SK-N-SH treated with all-trans-retinoic acid at 6 μM for 48 hours (cell line): Measurements from ENCODE around the gene EHBP1.

Experiments used
- ATAC-seq: fragments of 200-7000 bp; cut with Tn5 transposase; 3 replicates; pipeline ENCODE4 v1.9.1; 2020; ENCODE audit warnings: mild to moderate bottlenecking, moderate library complexity
- ARNTL ChIP-seq: fragments of 450-650 bp; formaldehyde crosslinking; IDR thresholded peaks from 2 replicates; pipeline ENCODE4 v1.5.0; 2020; ENCODE audit warnings: low read depth, mild to moderate bottlenecking, moderate library complexity, borderline replicate concordance
- BACH2 ChIP-seq: fragments of 250-450 bp; sonication (Bioruptor Pico); IDR thresholded peaks from 2 replicates; pipeline ENCODE4 v1.9.0; 2021; ENCODE audit warnings: mild to moderate bottlenecking, borderline replicate concordance
- CSDC2 ChIP-seq: fragments of 250-450 bp; sonication (Bioruptor Pico); IDR thresholded peaks from 2 replicates; pipeline ENCODE4 v1.5.0; 2020; ENCODE audit warnings: mild to moderate bottlenecking, moderate library complexity
- CSRNP3 ChIP-seq: fragments of 250-450 bp; sonication (Bioruptor Pico); IDR thresholded peaks from 2 replicates; pipeline ENCODE4 v1.5.1; 2021; ENCODE audit warnings: mild to moderate bottlenecking, moderate library complexity
- ESRRG ChIP-seq: fragments of 250-450 bp; sonication (Bioruptor Pico); IDR thresholded peaks from 2 replicates; pipeline ENCODE4 v1.6.1; 2021; ENCODE audit warnings: mild to moderate bottlenecking
- GLIS3 ChIP-seq: fragments of 250-450 bp; sonication (Bioruptor Pico); IDR thresholded peaks from 2 replicates; pipeline ENCODE4 v1.5.0; 2020; ENCODE audit warnings: mild to moderate bottlenecking, moderate library complexity
- ISL1 ChIP-seq: fragments of 250-450 bp; sonication (Bioruptor Pico); IDR thresholded peaks from 2 replicates; pipeline ENCODE4 v2.1.2; 2022; ENCODE audit warnings: mild to moderate bottlenecking, moderate library complexity
- OSR1 ChIP-seq: fragments of 250-450 bp; sonication (Bioruptor Pico); IDR thresholded peaks from 2 replicates; pipeline ENCODE4 v1.8.0; 2022; ENCODE audit warnings: moderate library complexity, mild to moderate bottlenecking, inconsistent platforms
- PPARA ChIP-seq: fragments of 250-450 bp; sonication (Bioruptor Pico); IDR thresholded peaks from 2 replicates; pipeline ENCODE4 v1.5.0; 2020; ENCODE audit warnings: mild to moderate bottlenecking, borderline replicate concordance
- RARB ChIP-seq: fragments of 250-450 bp; sonication (Bioruptor Pico); IDR thresholded peaks from 2 replicates; pipeline ENCODE4 v1.8.0; 2021; ENCODE audit warnings: mild to moderate bottlenecking, moderate library complexity
- SNAI2 ChIP-seq: fragments of 250-450 bp; sonication (Bioruptor Pico); IDR thresholded peaks from 2 replicates; pipeline ENCODE4 v1.5.0; 2020; ENCODE audit warnings: mild to moderate bottlenecking, moderate library complexity
- TCF4 ChIP-seq: fragments of 250-450 bp; sonication (Bioruptor Pico); IDR thresholded peaks from 2 replicates; pipeline ENCODE4 v1.8.0; 2021; ENCODE audit warnings: mild to moderate bottlenecking, moderate library complexity, borderline replicate concordance
- TOX ChIP-seq: fragments of 250-450 bp; sonication (Bioruptor Pico); IDR thresholded peaks from 2 replicates; pipeline ENCODE4 v1.8.0; 2021; ENCODE audit warnings: mild to moderate bottlenecking, moderate library complexity, borderline replicate concordance
- TSHZ2 ChIP-seq: fragments of 250-450 bp; sonication (Bioruptor Pico); IDR thresholded peaks from 2 replicates; pipeline ENCODE4 v1.5.0; 2020; ENCODE audit warnings: mild to moderate bottlenecking, moderate library complexity
- ZC3H10 ChIP-seq: fragments of 250-450 bp; sonication (Bioruptor Pico); IDR thresholded peaks from 2 replicates; pipeline ENCODE4 v1.5.1; 2021; ENCODE audit warnings: mild to moderate bottlenecking, moderate library complexity
- ZFP3 ChIP-seq: fragments of 250-450 bp; sonication (Bioruptor Pico); IDR thresholded peaks from 2 replicates; pipeline ENCODE4 v1.5.0; 2020; ENCODE audit warnings: mild to moderate bottlenecking, moderate library complexity
- ZFP30 ChIP-seq: fragments of 450-650 bp; formaldehyde crosslinking; IDR thresholded peaks from 2 replicates; pipeline ENCODE4 v1.5.0; 2022; ENCODE audit warnings: mild to moderate bottlenecking, moderate library complexity
- ZNF565 ChIP-seq: fragments of 450-650 bp; formaldehyde crosslinking; conservative IDR thresholded peaks from 2 replicates; pipeline ENCODE4 v1.5.0; 2020; ENCODE audit warnings: low read depth, mild to moderate bottlenecking, moderate library complexity
- ZNF70 ChIP-seq: fragments of 450-650 bp; formaldehyde crosslinking; IDR thresholded peaks from 2 replicates; pipeline ENCODE4 v1.5.0; 2020; ENCODE audit warnings: mild to moderate bottlenecking, moderate library complexity
- ZNF8 ChIP-seq: fragments of 450-650 bp; formaldehyde crosslinking; IDR thresholded peaks from 2 replicates; pipeline ENCODE4 v1.5.0; 2020; ENCODE audit warnings: mild to moderate bottlenecking, moderate library complexity
- TF ChIP-seq, protein P1 (sequence below): fragments of 250-450 bp; sonication (Bioruptor Pico); IDR thresholded peaks from 2 replicates; pipeline ENCODE4 v1.8.0; 2020; ENCODE audit warnings: mild to moderate bottlenecking, moderate library complexity, borderline replicate concordance
- TF ChIP-seq, protein P2 (sequence below): fragments of 250-450 bp; sonication (Bioruptor Pico); IDR thresholded peaks from 2 replicates; pipeline ENCODE4 v1.5.1; 2020; ENCODE audit warnings: low read depth, mild to moderate bottlenecking, moderate library complexity

The EHBP1 gene

DNA sequence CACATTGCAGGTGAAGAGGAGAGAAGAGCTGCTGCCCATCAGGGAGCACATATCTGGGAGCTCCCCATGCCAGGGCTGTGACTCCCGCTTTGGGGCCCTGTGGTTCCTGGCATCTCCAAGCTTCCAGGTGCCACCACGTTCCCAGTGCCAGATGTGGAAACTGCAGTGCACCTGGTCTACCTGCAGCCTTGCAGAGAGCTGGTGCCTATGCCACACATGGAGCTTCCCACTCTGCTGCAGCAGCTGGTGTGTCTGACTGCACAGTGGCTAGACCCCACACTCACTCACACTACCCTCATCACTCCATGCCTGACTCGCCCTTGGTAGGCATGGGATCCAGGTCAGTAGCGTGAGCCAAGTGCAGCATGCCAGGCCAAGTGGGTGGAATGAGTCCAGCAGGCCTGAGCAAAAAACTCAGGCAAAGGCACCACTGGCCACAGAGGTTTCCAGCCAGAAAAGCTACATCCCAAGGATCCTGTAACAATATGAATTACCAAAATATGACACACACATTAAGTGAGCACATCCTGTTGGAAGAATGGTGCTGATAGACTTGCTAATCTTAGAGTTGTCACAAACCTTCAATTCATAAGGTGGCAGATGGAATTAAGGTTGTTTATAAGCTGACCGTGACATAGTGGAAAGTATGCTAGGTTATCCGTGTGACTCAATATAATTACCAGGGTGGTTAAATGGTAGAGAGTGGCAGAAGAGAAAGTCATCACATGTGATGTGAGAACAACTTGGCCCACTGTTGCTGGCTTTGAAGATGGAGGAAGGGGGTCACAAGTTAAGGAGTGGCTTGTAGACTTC is 150.9 kb downstream of the EHBP1 start:
- no peak for ATAC-seq
- no peak for TF ChIP-seq ARNTL (CRISPR knock-in tag)
- TF ChIP-seq BACH2 (CRISPR knock-in tag): no peak
- TF ChIP-seq, protein P1, sequence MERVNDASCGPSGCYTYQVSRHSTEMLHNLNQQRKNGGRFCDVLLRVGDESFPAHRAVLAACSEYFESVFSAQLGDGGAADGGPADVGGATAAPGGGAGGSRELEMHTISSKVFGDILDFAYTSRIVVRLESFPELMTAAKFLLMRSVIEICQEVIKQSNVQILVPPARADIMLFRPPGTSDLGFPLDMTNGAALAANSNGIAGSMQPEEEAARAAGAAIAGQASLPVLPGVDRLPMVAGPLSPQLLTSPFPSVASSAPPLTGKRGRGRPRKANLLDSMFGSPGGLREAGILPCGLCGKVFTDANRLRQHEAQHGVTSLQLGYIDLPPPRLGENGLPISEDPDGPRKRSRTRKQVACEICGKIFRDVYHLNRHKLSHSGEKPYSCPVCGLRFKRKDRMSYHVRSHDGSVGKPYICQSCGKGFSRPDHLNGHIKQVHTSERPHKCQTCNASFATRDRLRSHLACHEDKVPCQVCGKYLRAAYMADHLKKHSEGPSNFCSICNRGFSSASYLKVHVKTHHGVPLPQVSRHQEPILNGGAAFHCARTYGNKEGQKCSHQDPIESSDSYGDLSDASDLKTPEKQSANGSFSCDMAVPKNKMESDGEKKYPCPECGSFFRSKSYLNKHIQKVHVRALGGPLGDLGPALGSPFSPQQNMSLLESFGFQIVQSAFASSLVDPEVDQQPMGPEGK: no peak
- TF ChIP-seq ZNF70 (CRISPR knock-in tag): no peak
- no peak for TF ChIP-seq ISL1 (CRISPR knock-in tag)
- no peak for TF ChIP-seq CSRNP3 (CRISPR knock-in tag)
- no peak for TF ChIP-seq TOX (CRISPR knock-in tag)
- TF ChIP-seq SNAI2 (CRISPR knock-in tag): no peak
- TF ChIP-seq ZNF8 (CRISPR knock-in tag): no peak
- TF ChIP-seq ZFP3: no peak

- no peak for ATAC-seq
- TF ChIP-seq ESRRG (CRISPR knock-in tag): no peak
- no peak for TF ChIP-seq ZNF70 (CRISPR knock-in tag)
- no peak for TF ChIP-seq ZFP3
- no peak for TF ChIP-seq ZC3H10 (CRISPR knock-in tag)
- no peak for TF ChIP-seq ZNF565
- no peak for TF ChIP-seq ZFP30 (CRISPR knock-in tag)
- TF ChIP-seq CSRNP3 (CRISPR knock-in tag): no peak
- TF ChIP-seq, protein P1: no peak
- TF ChIP-seq, all 23 proteins: peak for 0
Measured at GRCh38 chr2:62857139-62857931, 151.8 kb downstream of the EHBP1 start.

DNA sequence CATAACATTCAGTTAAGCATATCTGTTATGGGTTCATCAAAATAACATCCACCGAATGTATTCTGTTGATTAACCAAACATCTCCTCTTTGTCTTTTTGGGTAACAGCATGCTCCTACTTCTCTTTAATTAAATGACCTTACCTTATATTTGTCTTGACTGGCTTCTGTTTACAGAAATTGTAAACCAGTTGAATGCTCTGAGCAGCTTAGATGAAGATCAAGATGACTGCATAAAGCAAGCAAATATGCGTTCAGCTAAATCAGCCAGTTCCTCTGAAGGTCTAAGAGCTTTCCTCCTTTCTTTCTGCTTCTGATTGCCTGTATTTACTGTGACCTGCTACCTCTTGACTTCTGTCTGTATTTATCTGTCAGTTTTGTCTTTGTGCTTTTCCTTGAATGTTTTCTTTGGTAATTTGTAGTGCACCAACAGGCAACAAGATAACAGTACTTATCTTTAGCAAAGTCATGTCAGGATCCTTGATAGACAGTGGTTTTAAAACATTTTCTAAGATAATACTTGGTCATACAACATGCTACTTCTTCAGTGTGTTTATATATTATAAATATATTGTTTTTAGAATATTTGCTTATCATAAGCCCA is 152.8 kb downstream of the EHBP1 start:
- no peak for ATAC-seq
- no peak for TF ChIP-seq GLIS3 (CRISPR knock-in tag)
- TF ChIP-seq CSRNP3 (CRISPR knock-in tag): no peak
- no peak for TF ChIP-seq ZFP30 (CRISPR knock-in tag)
- TF ChIP-seq ZFP3: no peak
- TF ChIP-seq ZNF8 (CRISPR knock-in tag): no peak
- TF ChIP-seq ISL1 (CRISPR knock-in tag): no peak
- TF ChIP-seq ARNTL (CRISPR knock-in tag): no peak
- TF ChIP-seq RARB (CRISPR knock-in tag): no peak
- TF ChIP-seq TOX (CRISPR knock-in tag): no peak
- TF ChIP-seq, protein P2, sequence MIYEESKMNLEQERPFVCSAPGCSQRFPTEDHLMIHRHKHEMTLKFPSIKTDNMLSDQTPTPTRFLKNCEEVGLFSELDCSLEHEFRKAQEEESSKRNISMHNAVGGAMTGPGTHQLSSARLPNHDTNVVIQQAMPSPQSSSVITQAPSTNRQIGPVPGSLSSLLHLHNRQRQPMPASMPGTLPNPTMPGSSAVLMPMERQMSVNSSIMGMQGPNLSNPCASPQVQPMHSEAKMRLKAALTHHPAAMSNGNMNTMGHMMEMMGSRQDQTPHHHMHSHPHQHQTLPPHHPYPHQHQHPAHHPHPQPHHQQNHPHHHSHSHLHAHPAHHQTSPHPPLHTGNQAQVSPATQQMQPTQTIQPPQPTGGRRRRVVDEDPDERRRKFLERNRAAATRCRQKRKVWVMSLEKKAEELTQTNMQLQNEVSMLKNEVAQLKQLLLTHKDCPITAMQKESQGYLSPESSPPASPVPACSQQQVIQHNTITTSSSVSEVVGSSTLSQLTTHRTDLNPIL (CRISPR knock-in tag): no peak
- no peak for TF ChIP-seq PPARA
- TF ChIP-seq ZC3H10 (CRISPR knock-in tag): no peak
- no peak for TF ChIP-seq TCF4 (CRISPR knock-in tag)
- TF ChIP-seq ESRRG (CRISPR knock-in tag): no peak
- no peak for TF ChIP-seq OSR1 (CRISPR knock-in tag)
- no peak for TF ChIP-seq TSHZ2
- TF ChIP-seq CSDC2 (CRISPR knock-in tag): no peak
